Sigmoid colon (tissue), 7 donors: ENCODE measurements around the gene ZNF775. TPM values are rescaled to one million over a fixed set of nuclear protein-coding genes. Genes with fewer than 3 reads are reported as not detected.

Source experiments
- DNase-seq: peaks from one replicate; pipeline ENCODE4 v3.0.0-alpha.2; 2019
- H3K27ac ChIP-seq, 4 donors: fragments of 200-600 bp; sonication (generic); one replicate each; pipeline ENCODE4 v1.5.1; 2016 to 2019; ENCODE audit warnings: mild to moderate bottlenecking in 1 of 4
- H3K27me3 ChIP-seq, 3 donors: fragments of 200-600 bp; sonication (generic); one replicate each; pipeline ENCODE4 v1.5.1; 2019; ENCODE audit warnings: mild to moderate bottlenecking in 1 of 3
- H3K36me3 ChIP-seq, 4 donors: fragments of 200-600 bp; sonication (generic); one replicate each; pipeline ENCODE4 v1.5.1; 2016 to 2019
- H3K4me1 ChIP-seq, 4 donors: fragments of 200-600 bp; sonication (generic); one replicate each; pipeline ENCODE4 v1.5.1; 2017 to 2019
- H3K4me3 ChIP-seq, 4 donors: fragments of 200-600 bp; sonication (generic); one replicate each; pipeline ENCODE4 v1.5.1; 2017 to 2019; ENCODE audit warnings: mild to moderate bottlenecking in 2 of 4, moderate library complexity in 1 of 4
- H3K9me3 ChIP-seq, 4 donors: fragments of 200-600 bp in 3 of 4; sonication (generic) in 3 of 4; one replicate each; pipeline versions ENCODE4 v1.5.1 to v1.6.1; 2013 to 2019
- CTCF ChIP-seq, 4 experiments: fragments of 450-650 bp in 3 of 4; fragments of 200-600 bp in 1 of 4; IDR thresholded peaks; one replicate each; pipeline ENCODE4 v1.5.1; 2016 to 2019; ENCODE audit warnings: antibody characterized with exemption in 4 of 4, mild to moderate bottlenecking in 3 of 4, moderate library complexity in 2 of 4
- EP300 ChIP-seq, 4 donors: sonication (generic); formaldehyde crosslinking; IDR thresholded peaks; one replicate each; pipeline ENCODE4 v1.6.1; 2017; ENCODE audit warnings: antibody characterized with exemption in 4 of 4
- POLR2A ChIP-seq, 2 donors: fragments of 450-650 bp; IDR thresholded peaks; one replicate each; pipeline ENCODE4 v1.6.1; 2016; ENCODE audit warnings: antibody characterized with exemption in 2 of 2, mild to moderate bottlenecking in 2 of 2, moderate library complexity in 2 of 2
- POLR2AphosphoS5 ChIP-seq, 4 donors: sonication (generic); formaldehyde crosslinking; IDR thresholded peaks; one replicate each; pipeline ENCODE4 v1.6.1; 2017; ENCODE audit warnings: antibody characterized with exemption in 4 of 4
- WGBS, 2 donors: extraction: QIAGEN DNeasy Blood & Tissue Kit; methylation state at CpG; one replicate each; pipeline ENCODE4 v1.1.7; 2013; 5-methylcytosine and 5-hydroxymethylcytosine counted together
- intact Hi-C: fragments of 100-400 bp; cut with DNase I; formaldehyde crosslinking; loops from one replicate; pipeline ENCODE4 v1.15.1; 2023
- polyA plus RNA-seq, 3 donors: library from polyadenylated mRNA; stranded (reverse); fragments of 200-250 nt; gene quantifications; one replicate each; pipeline ENCODE4 v1.2.3, GENCODE V29; 2013
- total RNA-seq, 4 donors: library from RNA; depleted of rRNA; stranded (reverse); fragments of >200 nt; gene quantifications; one replicate each; pipeline ENCODE4 v1.1.0, GENCODE V29; 2016
- donor health status: healthy with polysubstance abuse.
- donor health status: Bipolar disorder and iron deficiency.
- donor health status: healthy.

Gene ZNF775
- total and polyA plus RNA-seq, 7 donors, result 3.0 to 10.7 (median 6.1) TPM

- Histone ChIP-seq H3K27ac (peak overlapping the region in 2 of 4 donors; percentile 26 to 37), H3K9me3 (no peaks in the 10 kb centered on the region), H3K36me3 (peaks cover 0 to 47% (median 19%) of the 10 kb centered on the region in 4 donors), H3K27me3 (no peaks in the 10 kb centered on the region), H3K4me1 (peaks cover 0 to 47% (median 41%) of the 10 kb centered on the region in 4 donors), H3K4me3 (no peak overlapping the region)
- intact Hi-C loops, result loop anchor here (10.0 kb wide), 1 partner anchor 590 kb away; no protein-coding TSS in a partner anchor
- no peak for TF ChIP-seq POLR2AphosphoS5 (IDR thresholded peaks at IDR 0.05)
- TF ChIP-seq CTCF (IDR thresholded peaks at IDR 0.05), result no peak
- no peak for TF ChIP-seq POLR2A (IDR thresholded peaks at IDR 0.05)
- no peak for TF ChIP-seq EP300 (IDR thresholded peaks at IDR 0.05)
- no peak for DNase-seq
- WGBS, 2 donors, result 23 to 79% methylated on average over 5 of the region's 5 CpGs
Measured at GRCh38 chr7:150374472-150374871, 4.7 kb upstream of the ZNF775 start.

GRCh38 chr7:150375662-150376521, 3.2 kb upstream of the ZNF775 start:
- H3K27ac ChIP-seq, result peak overlapping the region in 3 of 4 donors; percentile 37 to 93 (median 42)

GRCh38 chr7:150376560-150376959, 2.6 kb upstream of the ZNF775 start:
- DNase-seq, result no peak
- H3K4me1 ChIP-seq, result peaks cover 0 to 46% (median 36%) of the 10 kb centered on the region in 4 donors
- H3K4me3 ChIP-seq, result no peak overlapping the region
- peaks cover 0 to 29% (median 16%) of the 10 kb centered on the region in 4 donors for H3K36me3 ChIP-seq
- 20 to 67% methylated on average over 6 of the region's 6 CpGs for WGBS, 2 donors
- H3K27me3 ChIP-seq, result no peaks in the 10 kb centered on the region
- intact Hi-C loops, result loop anchor here (10.0 kb wide), 1 partner anchor 588 kb away; no protein-coding TSS in a partner anchor
- TF ChIP-seq EP300 (IDR thresholded peaks at IDR 0.05), result no peak
- no peak for TF ChIP-seq POLR2AphosphoS5 (IDR thresholded peaks at IDR 0.05)
- TF ChIP-seq CTCF (IDR thresholded peaks at IDR 0.05), result no peak
- TF ChIP-seq POLR2A (IDR thresholded peaks at IDR 0.05), result no peak
- peak overlapping the region in 3 of 4 donors; percentile 37 to 93 (median 42) for H3K27ac ChIP-seq
- H3K9me3 ChIP-seq, result no peaks in the 10 kb centered on the region

More at GRCh38 chr7:150375662-150376521, 3.2 kb upstream of the ZNF775 start:
- Histone ChIP-seq H3K27me3 (no peaks in the 10 kb centered on the region), H3K4me3 (no peak overlapping the region), H3K36me3 (peaks cover 0 to 36% (median 19%) of the 10 kb centered on the region in 4 donors), H3K9me3 (no peaks in the 10 kb centered on the region), H3K4me1 (peaks cover 0 to 45% (median 38%) of the 10 kb centered on the region in 4 donors)
- 20 to 60% methylated on average over 10 of the region's 10 CpGs for WGBS, 2 donors
- intact Hi-C loops, result loop anchor here (10.0 kb wide), 1 partner anchor 589 kb away; no protein-coding TSS in a partner anchor
- no peak for TF ChIP-seq CTCF (IDR thresholded peaks at IDR 0.05)
- TF ChIP-seq EP300 (IDR thresholded peaks at IDR 0.05), result no peak
- no peak for TF ChIP-seq POLR2AphosphoS5 (IDR thresholded peaks at IDR 0.05)
- TF ChIP-seq POLR2A (IDR thresholded peaks at IDR 0.05), result no peak
- DNase-seq, result no peak

- intact Hi-C loops, result loop anchor here (10.0 kb wide), 1 partner anchor 588 kb away; no protein-coding TSS in a partner anchor
- Histone ChIP-seq H3K27me3 (no peaks in the 10 kb centered on the region), H3K4me3 (no peak overlapping the region), H3K9me3 (no peaks in the 10 kb centered on the region), H3K4me1 (peaks cover 0 to 52% (median 38%) of the 10 kb centered on the region in 4 donors), H3K27ac (peak overlapping the region in 3 of 4 donors; percentile 91 to 95 (median 93)), H3K36me3 (peaks cover 0 to 23% (median 12%) of the 10 kb centered on the region in 4 donors)
- no peak for DNase-seq
- whole genome bisulfite sequencing, 2 donors, result 6 to 28% methylated on average over 3 of the region's 3 CpGs
- TF ChIP-seq CTCF (IDR thresholded peaks at IDR 0.05), result no peak
- TF ChIP-seq POLR2A (IDR thresholded peaks at IDR 0.05), result no peak
- TF ChIP-seq EP300 (IDR thresholded peaks at IDR 0.05), result no peak
- TF ChIP-seq POLR2AphosphoS5 (IDR thresholded peaks at IDR 0.05), result no peak
Measured at GRCh38 chr7:150377196-150377595, 1.9 kb upstream of the ZNF775 start.
